Stimulated activated CD4-positive, alpha-beta T cell treated with anti-CD3 and anti-CD28 coated beads, Interleukin-4, amount 100 ng/mL, for 24 hours (primary cell): ENCODE data around the gene ZC3H4.
"Not testable (repeated sequence)": the region's sequence is repeated elsewhere in the genome, so short reads cannot be mapped to it uniquely, and the experiment has no call there.

Source experiments
- DNase-seq: peaks from one replicate; pipeline ENCODE4 v3.0.0-alpha.2; 2020

Gene ZC3H4

DNA sequence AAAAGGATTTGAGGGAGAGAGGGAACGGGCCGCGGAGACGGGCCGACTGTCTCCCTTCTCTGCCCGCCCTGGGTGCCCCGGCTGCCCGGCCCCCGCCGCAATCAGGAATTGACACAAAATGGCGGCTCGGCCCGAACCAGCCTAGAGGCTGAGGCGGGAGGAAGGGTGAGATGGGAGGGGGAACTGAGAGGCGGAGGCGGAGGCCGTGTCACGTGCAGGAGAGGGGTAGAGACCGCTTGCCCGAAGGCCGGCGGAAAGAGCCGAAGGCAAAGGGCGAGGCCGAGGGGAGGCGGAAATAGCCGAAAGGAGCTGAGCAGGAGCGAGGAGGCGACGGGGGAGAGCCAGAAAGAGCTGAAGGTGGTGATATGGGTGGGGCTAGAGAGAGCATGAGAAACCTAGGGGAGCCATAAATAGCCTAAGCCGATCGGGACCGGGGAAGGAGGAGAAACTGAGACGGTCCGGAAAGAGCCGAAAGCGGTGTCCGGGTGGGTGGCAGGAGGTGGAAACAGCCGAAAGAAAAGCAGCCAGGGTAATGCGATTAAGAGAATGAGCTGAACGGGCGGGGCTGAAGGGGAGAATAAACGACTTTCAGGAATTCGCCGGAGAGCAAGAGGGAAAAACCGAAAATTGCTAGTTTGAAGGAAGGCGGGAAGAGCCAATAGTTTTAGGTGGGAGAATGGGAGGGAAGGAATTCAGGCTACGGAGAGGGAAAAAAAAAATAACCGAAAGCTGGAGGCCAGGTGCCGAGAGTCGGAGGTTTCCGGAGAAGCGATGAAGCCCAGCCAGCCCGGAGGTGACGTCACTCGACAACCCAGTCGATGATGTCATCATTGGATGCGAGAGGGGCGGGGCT, at the start of gene ZC3H4:
Gene ZC3H4, minus strand, starts transcription at position 780 of the 853 bp plus-strand sequence. CDS start 1,192 bp downstream, outside the sequence.
- peak; percentile 100 for DNase-seq

DNA sequence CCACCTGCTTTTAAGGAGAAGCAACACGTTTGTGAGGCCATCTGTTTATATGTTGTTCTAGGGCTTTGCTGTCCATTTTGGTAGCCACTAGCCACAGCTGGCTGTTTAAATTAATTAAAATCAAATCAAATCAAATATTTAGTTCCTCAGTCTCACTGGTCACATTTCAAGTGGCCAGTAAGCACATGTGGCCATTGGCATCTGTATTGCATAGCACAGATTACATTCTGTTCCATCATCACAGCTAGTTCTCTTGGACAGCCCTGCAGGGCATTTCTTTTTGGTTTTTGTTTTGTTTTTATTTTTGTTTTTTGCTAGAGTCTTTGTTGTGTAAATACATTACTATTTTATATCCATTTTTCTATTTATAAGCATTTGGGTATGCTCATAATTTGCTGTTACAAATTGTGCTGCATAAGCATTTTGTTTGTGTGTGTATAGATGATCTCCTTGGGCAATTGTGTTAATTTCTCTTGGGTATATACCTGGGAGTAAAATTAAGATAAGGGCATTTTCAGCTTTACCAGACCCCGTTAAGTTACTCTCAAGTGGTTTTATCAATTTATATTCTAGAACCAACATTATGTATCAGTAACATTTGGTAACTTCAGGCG, 48.4 kb upstream of the ZC3H4 start:
- no peak for DNase-seq

DNA sequence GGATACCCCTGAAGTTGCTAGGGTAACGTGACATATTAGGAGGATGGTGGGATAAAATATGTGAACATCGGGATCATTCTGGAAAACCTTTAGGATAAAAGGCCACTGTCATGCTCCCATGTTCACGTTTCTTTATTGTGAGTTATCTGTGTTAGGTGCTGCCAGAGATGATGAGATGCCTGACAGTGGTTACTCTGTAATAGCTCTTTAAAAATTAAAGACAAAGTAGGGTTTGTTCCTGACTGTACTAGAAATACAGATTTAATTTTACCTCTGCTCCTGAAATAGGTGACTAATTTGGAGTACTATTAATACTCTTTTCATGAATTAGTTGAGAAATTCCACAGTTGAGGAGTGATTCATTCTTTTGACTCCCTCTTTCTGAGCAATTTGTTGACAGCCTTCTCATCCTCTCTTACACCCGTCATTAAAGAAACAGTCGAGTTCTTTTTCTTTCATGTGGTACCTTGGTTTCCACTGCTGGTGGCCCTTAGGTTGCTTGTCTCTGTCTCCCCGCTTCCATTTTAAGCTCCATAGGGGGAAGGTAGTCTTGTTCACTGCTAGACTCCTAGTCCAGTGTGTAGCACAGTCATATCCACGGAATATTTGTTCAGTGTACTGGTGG, 45.4 kb upstream of the ZC3H4 start:
- peak; percentile 63 for DNase-seq

DNA sequence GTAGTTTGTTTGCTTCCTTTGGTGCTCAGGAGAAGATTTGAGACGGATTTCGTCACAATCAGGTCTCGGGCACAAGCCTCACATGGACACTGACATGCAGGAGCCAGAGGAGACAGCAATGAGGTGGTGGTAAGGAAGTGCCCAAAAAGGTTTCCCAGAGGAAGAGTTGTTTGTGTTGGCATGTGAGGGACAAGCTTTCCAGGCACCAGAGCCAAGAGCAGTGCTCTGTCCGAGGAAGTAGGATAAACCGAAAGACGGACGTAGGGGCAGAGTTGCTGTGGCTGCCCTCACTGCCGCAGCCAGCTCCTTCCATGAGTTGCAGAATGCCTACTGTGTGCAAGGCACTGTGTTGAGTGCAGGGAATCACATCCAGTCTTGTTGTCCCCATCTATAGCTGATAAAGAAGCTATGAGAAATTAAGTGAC, 44.8 kb upstream of the ZC3H4 start:
- DNase-seq, result no peak

DNA sequence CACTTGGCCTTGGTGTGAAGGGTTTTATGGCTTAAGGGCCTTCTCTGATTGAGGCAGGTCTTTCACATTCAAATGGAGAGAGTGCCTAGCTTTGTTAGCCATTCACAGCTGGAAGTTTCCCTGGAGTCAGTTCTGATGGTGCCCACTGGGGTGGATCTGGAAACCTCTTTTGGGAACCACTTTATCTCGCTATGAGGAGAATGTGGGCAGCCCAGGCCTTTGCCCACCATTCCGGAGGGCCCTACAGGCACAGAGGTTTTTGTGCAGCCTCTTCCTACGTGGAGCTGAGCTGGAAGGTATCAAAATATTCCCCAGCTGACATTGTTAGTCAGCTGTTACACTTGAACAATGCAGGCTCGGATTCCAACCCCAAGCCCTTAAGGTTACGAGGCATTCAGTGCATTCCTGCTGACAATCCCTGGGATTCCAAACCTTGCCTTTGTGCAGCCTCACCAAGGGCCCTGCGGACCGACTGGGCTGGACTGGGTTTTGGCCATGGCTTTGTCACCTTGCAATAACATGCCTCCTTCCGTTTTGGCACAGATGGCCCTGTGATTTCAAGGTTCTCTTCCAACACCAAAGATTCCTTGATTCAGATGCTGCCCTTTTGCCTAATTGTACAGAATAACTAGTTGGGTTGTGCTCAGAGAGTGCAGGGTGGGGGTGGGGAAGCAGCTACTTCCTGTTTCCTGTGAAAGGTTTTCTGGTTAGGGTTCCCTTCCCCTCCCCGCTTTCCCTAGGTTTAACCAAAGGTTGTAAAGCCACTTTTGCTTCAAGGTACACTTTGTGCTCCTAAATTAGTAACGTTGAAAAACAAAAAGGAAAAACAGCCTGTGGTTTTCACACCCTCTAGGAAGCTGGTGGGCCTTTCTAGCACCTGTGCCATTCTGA, 44.1 kb upstream of the ZC3H4 start:
- peak; percentile 37 for DNase-seq

DNA sequence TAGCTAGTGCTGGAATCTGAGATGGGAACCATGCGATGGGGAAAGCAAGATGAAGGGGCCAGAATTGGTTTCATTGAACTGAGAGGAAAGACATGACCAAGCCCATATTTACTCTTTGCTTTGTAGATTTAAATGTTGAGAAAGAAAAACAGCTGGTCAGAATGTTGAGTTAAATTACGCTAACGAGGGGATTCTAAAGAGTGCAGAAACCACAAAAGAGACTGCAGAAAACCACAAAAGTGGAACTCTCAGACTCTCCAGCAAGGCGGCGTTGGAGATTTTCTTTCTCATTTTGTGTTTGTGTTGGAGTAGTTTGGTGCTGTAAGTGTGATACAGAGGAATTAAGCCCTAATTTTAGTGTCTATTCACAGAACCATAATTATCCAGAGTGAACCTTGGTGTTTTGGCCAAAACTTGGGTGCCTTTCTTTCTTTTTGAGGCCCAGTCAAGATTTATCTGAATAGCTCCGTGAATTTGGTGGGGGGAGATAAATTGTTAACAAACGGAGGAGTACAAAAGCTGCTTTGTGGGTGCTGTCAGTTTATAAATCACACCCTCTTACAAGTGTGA, 43.4 kb upstream of the ZC3H4 start:
- DNase-seq, result no peak

DNA sequence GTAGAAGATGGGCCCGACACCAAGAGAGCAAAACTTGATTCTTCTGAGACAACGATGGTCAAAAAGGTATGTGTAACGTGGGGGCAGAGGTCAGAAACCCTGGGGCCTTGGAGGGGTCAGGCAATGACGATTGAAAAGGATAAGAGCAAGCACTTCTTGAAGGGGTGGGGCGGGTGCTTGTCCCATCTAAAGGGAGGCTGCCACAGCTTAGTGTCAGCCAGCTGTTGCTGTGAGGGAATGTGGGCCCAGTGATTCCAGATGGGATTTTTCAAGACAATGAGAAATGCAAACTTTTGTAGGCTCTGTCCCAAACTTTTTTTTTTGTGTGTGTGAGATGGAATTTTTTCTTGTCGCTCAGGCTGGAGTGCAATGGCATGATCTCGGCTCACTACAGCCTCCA, 41.6 kb upstream of the ZC3H4 start:
- no peak for DNase-seq

DNA sequence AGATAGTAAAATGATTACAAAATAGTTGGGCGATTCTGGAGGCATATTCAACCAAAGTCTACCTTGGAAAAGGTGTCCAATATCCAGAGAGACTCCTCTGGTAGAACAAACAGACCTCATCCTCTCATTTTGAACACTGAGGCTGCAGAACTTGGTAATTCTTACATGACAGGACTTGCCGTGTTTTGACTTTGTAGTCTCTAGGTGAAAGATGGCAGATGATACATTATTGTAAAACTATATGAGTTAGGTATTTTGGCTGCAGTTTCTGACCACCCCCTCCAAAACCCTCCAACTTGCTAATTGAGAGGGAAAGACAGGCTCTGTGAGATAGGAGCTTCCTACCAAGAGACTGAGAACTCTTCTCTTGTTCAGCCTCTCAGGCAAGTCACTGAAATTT, 39.7 kb upstream of the ZC3H4 start:
- no peak for DNase-seq

DNA sequence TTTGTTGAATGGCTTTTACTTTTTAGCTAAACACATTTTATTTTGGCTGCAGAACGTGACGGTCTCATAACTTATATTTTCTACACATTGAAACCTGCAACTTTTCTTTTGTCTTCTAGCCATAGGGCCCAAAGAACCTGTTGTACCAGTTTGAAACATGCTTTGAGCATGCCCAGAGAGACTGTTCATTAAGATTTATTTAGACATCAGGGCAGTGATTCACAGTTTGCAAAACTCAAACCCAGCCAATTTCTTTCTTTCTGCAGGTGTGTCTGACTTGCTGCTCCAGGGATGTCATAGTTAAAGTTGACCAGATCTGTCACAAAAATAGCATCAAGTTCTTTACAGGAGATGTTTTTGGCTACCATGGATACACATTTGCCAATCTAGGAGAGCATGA, 39.1 kb upstream of the ZC3H4 start:
- DNase-seq, result no peak

DNA sequence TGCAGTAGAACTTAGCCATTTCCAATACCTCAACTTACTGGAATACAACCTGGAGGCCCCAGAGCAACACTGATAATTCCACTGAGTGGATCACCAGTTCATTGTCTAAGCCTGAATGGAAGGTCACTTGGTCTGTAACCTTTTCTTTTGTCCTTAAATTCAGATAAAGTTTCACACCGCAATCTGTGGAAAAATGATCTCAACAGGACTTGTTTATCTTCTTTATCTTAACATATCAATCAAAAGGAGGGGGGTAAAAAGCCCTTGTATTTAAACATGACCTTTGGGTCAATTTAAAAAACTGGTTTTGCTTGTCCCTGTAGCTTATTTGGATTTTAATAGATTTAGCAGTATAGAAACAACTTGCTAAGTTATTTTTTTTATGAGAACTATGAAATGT, 38.6 kb upstream of the ZC3H4 start:
- no peak for DNase-seq

DNA sequence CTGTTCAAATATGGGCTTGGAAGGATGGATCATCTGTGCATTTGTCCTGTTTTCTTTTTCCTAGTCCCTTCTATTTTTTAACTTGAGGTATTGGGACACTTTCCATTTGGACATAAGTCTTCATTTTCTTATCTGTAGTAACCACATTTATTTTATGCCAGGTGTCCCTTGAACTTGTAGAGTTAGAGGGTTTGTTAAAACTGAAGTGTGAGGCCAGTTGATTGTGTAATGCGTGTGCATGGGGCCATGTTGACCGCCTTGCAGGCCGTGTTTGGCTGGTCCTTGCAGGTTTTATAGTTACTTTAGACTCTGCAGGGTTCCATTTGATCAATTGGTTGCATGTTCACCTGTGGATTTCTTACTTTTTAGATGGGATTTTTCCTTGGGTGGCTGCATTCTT, 38.1 kb upstream of the ZC3H4 start:
- DNase-seq, result no peak

DNA sequence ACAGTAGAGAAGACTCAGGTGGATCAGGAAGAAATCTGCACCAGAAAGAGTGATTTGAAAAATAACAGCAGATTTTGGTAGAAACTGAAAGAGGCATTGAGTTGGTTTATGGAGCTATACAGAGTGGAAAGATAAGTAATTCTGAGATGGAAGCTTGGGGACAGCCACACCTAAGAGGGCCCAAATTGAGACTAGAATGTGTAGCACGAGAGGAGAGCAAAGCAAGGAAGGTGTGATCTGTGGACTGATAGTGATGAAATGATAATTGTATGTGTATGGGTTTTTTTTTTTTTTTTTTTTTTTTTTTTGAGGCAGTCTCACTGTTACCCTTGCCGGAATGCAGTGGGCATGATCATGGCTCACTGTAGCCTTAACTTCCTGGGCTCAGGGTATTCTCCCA, 33.3 kb upstream of the ZC3H4 start:
- no peak for DNase-seq

DNA sequence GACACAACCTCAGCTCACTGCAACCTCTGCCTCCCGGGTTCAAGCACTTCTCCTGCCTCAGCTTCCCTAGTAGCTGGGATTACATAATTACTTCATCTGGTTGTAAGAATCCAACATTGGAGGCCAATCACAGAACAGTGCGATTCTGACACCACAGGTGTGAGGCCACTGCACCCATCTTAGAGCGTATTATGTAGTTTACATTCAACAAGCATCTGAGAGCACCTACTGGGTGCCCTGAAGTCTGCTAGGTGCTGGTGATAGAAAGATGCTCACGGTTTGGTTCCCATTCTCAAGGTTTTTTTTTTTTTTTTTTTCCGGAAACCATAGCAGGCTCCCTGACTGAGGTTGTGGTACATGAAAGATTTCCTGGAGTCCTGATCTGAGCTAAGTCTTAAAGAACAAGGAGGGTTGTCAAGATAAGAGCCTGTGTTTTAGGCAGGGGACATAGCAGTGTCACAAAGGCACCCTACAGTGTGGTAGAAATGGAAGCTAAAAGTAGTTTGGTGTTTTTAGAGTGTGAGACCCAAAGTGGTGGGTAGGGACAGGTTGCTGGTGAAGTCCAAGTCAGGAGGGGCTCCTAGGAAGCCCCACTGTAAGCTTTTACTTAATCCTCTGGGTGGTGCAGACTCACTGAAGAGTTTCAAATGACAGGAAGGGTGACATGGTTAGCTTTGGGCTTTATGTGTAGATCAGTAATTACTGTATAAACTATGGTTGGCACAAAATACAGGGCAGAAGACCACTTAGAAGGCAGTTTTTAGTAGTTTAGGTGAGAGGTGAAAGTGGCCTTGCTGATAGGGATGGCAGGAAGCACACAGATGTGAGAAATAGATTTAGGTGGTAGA, 32.3 kb upstream of the ZC3H4 start:
- no peak for DNase-seq

DNA sequence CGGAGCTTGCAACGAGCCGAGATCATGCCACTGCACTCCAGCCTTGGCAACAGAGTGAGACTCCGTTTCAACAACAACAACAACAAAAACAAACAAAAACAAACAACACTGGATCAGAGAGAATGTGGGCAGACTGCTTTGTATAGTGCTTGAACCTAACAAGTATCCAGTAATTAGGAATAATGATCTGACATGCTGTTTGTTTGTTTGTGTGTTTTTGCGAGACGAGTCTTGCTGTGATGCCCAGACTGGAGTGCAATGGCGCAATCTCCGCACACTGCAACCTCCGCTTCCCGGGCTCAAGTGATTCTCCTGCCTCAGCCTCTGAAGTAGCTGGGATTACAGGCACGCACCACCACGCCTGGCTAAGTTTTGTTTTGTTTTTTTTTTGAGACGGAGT, 31.1 kb upstream of the ZC3H4 start:
- DNase-seq, result no peak

DNA sequence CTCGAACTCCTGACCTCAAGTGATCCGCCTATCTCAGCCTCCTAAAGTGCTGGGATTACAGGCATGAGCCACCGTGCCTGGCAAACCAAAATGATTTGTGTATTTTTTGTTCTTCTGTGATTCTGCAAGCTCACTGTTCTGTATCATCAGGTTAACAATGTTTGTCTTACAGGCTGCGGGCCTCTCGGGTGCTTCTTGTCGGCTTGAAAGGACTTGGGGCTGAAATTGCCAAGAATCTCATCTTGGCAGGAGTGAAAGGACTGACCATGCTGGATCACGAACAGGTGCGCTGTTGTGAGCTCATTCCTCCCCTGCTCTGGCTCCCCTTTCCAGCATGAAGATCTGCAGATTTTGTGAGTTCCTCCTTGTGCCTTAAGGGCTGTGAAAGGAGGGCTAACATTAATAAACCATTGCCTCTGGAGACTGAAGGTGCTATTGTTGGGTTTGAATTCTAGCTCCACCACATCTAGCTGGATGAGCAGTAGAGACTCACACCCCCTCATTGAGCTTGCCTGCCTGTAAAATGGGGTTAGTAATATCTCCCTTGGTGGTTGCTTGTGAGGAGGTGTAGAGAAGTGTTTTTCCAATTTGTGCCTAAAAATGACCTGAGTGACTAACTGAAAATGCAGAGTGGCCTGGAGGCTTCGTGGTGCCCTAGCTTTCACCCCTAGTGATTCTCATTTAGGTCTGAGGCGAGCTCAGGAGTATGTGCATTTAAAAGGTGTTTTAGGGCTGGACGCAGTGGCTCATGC, 29.9 kb upstream of the ZC3H4 start:
- no peak for DNase-seq

DNA sequence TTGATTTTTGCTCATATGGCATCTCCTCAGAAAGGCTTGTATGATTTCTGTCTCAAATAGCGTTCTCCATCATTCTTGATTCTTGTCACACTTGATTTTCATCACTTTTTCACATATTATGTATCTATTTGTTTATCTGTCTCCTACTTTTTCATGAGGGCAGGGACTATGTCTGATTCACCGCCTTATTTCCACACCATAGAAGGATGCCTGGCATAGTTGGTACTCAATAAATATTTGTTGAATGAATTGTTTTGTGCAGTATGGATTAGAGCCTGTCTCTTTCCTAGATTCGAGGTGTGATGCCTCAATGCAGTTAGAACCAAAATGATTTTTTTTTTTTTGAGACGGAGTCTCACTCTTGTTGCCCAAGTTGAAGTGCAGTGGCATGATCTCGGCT, 29.2 kb upstream of the ZC3H4 start:
- DNase-seq, result no peak

DNA sequence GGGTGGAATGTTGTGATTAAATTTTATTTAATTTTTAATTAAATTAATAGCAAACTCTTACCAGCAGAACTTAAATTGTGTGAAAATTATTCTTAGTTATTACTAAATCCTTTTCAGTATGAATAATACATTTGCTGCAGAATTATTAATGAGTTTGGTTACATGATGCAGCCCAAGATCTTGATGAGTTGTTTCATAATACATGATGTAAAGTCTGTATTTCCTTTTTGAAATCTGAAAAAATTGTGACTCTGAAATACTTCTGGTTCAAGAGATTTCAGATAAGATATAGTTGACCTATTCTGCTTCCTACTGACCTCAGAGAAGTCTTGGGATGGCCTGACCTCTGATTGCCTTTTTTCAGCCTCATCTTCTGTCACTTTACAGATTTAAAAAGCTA, 28.1 kb upstream of the ZC3H4 start:
- DNase-seq, result no peak

DNA sequence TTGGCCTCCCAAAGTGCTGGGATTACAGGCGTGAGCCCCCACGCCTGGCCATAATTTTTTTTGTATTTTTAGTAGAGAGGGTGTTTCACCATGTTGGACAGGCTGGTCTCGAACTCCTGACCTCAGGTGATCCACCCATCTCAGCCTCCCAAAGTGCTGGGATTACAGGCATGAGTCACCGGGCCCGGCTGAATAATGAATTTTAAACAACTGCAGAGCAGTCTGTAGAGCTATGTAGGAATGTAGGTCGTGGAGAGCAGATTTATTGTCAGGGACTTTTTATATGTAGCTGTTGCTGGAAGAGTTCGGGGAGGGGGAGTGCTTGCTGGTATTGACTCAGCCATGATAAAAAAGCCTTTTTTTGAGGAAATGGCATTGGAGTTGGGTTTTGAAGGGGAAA, 27.7 kb upstream of the ZC3H4 start:
- not testable (repeated sequence) for DNase-seq

DNA sequence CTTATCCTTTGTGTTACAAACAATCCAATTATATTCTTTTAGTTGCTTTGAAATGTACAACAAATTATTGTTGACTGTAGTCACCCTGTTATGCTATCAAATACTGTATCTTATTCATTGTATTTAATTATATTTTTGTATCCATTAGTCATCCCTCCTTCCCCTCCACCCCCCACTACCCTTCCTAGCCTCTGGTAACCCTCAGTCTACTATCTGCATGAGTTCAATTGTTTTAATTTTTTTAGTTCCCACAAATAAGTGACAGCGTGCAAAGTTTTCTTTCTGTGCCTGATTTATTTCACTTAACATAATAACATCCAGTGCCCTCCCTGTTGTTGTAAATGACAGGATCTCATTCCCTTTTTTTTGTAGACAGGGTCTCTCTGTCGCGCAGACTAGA, 21.6 kb upstream of the ZC3H4 start:
- no peak for DNase-seq

DNA sequence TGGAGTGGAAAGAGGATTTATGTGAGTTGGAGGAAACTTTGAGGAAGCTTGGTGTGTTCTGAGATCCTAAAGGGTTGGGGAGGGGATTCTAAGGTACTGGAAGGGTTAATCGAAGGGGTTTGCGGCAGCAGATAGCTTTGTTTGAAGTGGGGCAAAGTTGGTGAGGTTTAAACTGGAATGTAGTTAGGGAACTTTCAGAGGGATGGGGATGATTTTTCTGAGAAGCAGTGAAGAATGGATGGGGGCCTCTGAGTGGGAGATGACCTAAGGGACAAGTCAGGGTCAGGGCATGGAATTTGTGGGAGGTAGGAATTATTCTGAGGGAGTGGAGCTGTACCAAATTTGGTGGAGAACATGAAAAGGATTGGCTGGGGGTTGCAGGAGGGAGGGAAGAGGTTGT, 21.0 kb upstream of the ZC3H4 start:
- no peak for DNase-seq

DNA sequence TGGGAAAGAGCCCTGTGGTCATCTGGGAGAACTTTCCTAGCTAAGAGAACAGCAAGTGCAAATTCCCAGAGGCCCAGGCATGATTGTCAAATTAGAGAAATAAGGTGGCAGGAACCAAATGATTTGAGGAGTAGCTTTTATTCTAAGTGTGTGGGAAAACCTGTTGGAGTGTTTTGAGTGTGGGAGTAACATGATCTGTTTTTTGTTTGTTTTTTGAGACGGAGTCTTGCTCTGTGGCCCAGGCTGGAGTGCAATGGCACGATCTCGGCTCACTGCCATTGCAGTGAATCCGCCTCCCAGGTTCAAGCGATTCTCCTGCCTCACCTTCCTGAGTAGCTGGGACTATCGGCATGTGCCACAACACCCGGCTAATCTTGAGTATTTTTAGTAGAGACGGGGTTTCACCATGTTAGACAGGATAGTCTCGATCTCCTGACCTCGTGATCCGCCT, 19.5 kb upstream of the ZC3H4 start:
- DNase-seq, result no peak
